Neural cell (in vitro differentiated cells): Measurements from ENCODE around the gene LNX2. TPM values are rescaled to one million over a fixed set of nuclear protein-coding genes. Genes with fewer than 3 reads are reported as not detected.

Experiments used
- H2AFZ ChIP-seq: fragments of 200-600, 300-800 bp; sonication (generic), shearing (Covaris generic); 2 replicates; pipeline ENCODE4 v1.6.0; 2014; ENCODE audit warnings: low read depth, mild to moderate bottlenecking, antibody characterized with exemption, low read length, moderate library complexity
- H3F3A ChIP-seq: fragments of 200-600 bp; shearing (Covaris generic); 2 replicates; pipeline ENCODE4 v1.6.1; 2016; ENCODE audit warnings: mild to moderate bottlenecking, moderate library complexity, mixed read lengths, antibody characterized with exemption, low read length; ENCODE audit not compliant: insufficient read depth, poor library complexity, severe bottlenecking
- H3K27ac ChIP-seq: fragments of 200-600, 300-800 bp; sonication (generic), shearing (Covaris generic); 2 replicates; pipeline ENCODE4 v1.5.1; 2014; ENCODE audit warnings: mild to moderate bottlenecking, low read length, moderate library complexity
- H3K27me3 ChIP-seq: fragments of 300-800, 200-600 bp; sonication (generic), shearing (Covaris generic); 2 replicates; pipeline ENCODE4 v1.6.0; 2014; ENCODE audit warnings: mild to moderate bottlenecking, low read depth, low read length, moderate library complexity; ENCODE audit not compliant: insufficient read depth
- H3K36me3 ChIP-seq: fragments of 300-800, 200-600 bp; sonication (generic), shearing (Covaris generic); 2 replicates; pipeline ENCODE4 v1.5.1; 2014; ENCODE audit warnings: mild to moderate bottlenecking, antibody characterized with exemption, low read length, moderate library complexity; ENCODE audit not compliant: insufficient read depth
- H3K4me2 ChIP-seq: fragments of 300-800, 200-600 bp; sonication (generic), shearing (Covaris generic); 2 replicates; pipeline ENCODE4 v1.6.0; 2014; ENCODE audit warnings: mild to moderate bottlenecking, low read length
- H3K4me3 ChIP-seq: fragments of 300-800, 200-600 bp; sonication (generic), shearing (Covaris generic); 2 replicates; pipeline ENCODE4 v1.5.1; 2014; ENCODE audit warnings: mild to moderate bottlenecking, low read length, moderate library complexity
- H3K79me2 ChIP-seq: fragments of 200-600 bp; shearing (Covaris generic); replicated peaks from 2 replicates; pipeline ENCODE4 v1.6.0; 2014; ENCODE audit warnings: mild to moderate bottlenecking, low read length, moderate library complexity; ENCODE audit not compliant: insufficient read depth
- H3K9ac ChIP-seq: fragments of 300-800, 200-600 bp; sonication (generic), shearing (Covaris generic); 2 replicates; pipeline ENCODE4 v1.6.1; 2016; ENCODE audit warnings: mild to moderate bottlenecking, low read length, mixed read lengths
- H3K9me2 ChIP-seq: fragments of 200-600 bp; shearing (Covaris generic); 2 replicates; pipeline ENCODE4 v1.6.1; 2016; ENCODE audit warnings: mild to moderate bottlenecking, low read length, mixed read lengths; ENCODE audit not compliant: insufficient read depth
- H3K9me3 ChIP-seq: fragments of 200-600, 300-800 bp; sonication (generic), shearing (Covaris generic); 2 replicates; pipeline ENCODE4 v1.6.1; 2016; ENCODE audit warnings: mild to moderate bottlenecking, mixed run types, low read length, moderate library complexity, mixed read lengths
- H4K20me1 ChIP-seq: fragments of 200-600 bp; shearing (Covaris generic); 2 replicates; pipeline ENCODE4 v1.6.1; 2016; ENCODE audit warnings: mild to moderate bottlenecking, mixed run types; ENCODE audit not compliant: insufficient read depth
- CTCF ChIP-seq: fragments of 450-650 bp; IDR thresholded peaks from 2 replicates; pipeline ENCODE4 v1.5.1; 2014; ENCODE audit warnings: antibody characterized with exemption, mild to moderate bottlenecking, moderate library complexity; ENCODE audit not compliant: poor library complexity, severe bottlenecking
- EP300 ChIP-seq: fragments of 450-650 bp; conservative IDR thresholded peaks from 2 replicates; pipeline ENCODE4 v1.6.1; 2014; ENCODE audit warnings: antibody characterized with exemption, mild to moderate bottlenecking, moderate library complexity; ENCODE audit not compliant: poor library complexity, severe bottlenecking
- EZH2 ChIP-seq: fragments of 200-600, 300-800 bp; shearing (Covaris generic), sonication (generic); IDR thresholded peaks from 2 replicates; pipeline ENCODE4 v1.6.1; 2014; ENCODE audit warnings: antibody characterized with exemption, low read length, borderline replicate concordance, mild to moderate bottlenecking; ENCODE audit not compliant: insufficient read depth, poor library complexity, severe bottlenecking
- MXI1 ChIP-seq: fragments of 450-650 bp; conservative IDR thresholded peaks from 2 replicates; pipeline ENCODE4 v1.6.1; 2014; ENCODE audit warnings: antibody characterized with exemption, mild to moderate bottlenecking; ENCODE audit not compliant: poor library complexity, severe bottlenecking
- POLR2AphosphoS5 ChIP-seq: IDR thresholded peaks from 2 replicates; pipeline ENCODE4 v1.6.1; 2012
- RAD21 ChIP-seq: fragments of 450-650 bp; conservative IDR thresholded peaks from 2 replicates; pipeline ENCODE4 v1.6.1; 2014; ENCODE audit warnings: antibody characterized with exemption, mild to moderate bottlenecking, moderate library complexity
- SMC3 ChIP-seq: fragments of 450-650 bp; conservative IDR thresholded peaks from 2 replicates; pipeline ENCODE4 v1.6.1; 2014; ENCODE audit warnings: antibody characterized with exemption, mild to moderate bottlenecking, moderate library complexity; ENCODE audit not compliant: poor library complexity
- TAF1 ChIP-seq: IDR thresholded peaks from 2 replicates; pipeline ENCODE4 v1.6.1; 2012; ENCODE audit warnings: low read depth
- polyA plus RNA-seq: library from polyadenylated mRNA; depleted of rRNA; stranded (reverse); fragments of >200 nt; gene quantifications from 2 replicates; pipeline ENCODE4 v1.2.3, GENCODE V29; 2014
- TF ChIP-seq, protein P1 (sequence below): IDR thresholded peaks from 2 replicates; pipeline ENCODE4 v1.6.1; 2012; ENCODE audit warnings: borderline replicate concordance

LNX2 gene
- polyA plus RNA-seq, 1 donor from 2014 or later: 4.2 TPM

DNA sequence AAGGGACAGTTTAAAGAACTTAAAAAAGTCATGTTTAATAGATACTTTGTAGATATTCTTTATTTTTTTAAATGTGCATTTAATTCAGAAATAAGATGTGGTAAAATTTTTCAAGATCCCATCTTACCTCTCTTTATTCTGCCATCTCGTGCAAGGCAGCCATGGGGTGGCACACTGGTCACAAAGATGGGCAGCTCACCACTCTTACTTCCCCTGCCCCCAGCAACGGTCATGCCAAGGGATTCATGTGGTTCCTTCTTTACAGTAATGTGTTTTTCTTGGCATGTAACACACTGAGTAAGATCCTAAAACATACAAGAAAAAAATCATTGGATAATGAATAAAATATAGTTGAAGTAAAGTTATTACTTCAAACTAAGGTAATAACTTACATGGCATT lies 64.2 kb downstream of the LNX2 start:
- Histone ChIP-seq H3K79me2 (no peaks in the 10 kb centered on the region), H3K9me2 (no peaks in the 10 kb centered on the region), H3K9ac (no peak overlapping the region), H4K20me1 (no peaks in the 10 kb centered on the region), H3K27ac (no peak overlapping the region), H3K9me3 (no peaks in the 10 kb centered on the region), H3K4me3 (no peak overlapping the region), H3F3A (no peaks in the 10 kb centered on the region), H3K27me3 (no peaks in the 10 kb centered on the region), H3K4me2 (no peak overlapping the region), H2AFZ (no peak overlapping the region), H3K36me3 (no peaks in the 10 kb centered on the region)
- TF ChIP-seq SMC3: no peak
- no peak for TF ChIP-seq CTCF
- no peak for TF ChIP-seq EZH2
- no peak for TF ChIP-seq TAF1
- no peak for TF ChIP-seq POLR2AphosphoS5
- TF ChIP-seq EP300: no peak
- TF ChIP-seq, protein P1, sequence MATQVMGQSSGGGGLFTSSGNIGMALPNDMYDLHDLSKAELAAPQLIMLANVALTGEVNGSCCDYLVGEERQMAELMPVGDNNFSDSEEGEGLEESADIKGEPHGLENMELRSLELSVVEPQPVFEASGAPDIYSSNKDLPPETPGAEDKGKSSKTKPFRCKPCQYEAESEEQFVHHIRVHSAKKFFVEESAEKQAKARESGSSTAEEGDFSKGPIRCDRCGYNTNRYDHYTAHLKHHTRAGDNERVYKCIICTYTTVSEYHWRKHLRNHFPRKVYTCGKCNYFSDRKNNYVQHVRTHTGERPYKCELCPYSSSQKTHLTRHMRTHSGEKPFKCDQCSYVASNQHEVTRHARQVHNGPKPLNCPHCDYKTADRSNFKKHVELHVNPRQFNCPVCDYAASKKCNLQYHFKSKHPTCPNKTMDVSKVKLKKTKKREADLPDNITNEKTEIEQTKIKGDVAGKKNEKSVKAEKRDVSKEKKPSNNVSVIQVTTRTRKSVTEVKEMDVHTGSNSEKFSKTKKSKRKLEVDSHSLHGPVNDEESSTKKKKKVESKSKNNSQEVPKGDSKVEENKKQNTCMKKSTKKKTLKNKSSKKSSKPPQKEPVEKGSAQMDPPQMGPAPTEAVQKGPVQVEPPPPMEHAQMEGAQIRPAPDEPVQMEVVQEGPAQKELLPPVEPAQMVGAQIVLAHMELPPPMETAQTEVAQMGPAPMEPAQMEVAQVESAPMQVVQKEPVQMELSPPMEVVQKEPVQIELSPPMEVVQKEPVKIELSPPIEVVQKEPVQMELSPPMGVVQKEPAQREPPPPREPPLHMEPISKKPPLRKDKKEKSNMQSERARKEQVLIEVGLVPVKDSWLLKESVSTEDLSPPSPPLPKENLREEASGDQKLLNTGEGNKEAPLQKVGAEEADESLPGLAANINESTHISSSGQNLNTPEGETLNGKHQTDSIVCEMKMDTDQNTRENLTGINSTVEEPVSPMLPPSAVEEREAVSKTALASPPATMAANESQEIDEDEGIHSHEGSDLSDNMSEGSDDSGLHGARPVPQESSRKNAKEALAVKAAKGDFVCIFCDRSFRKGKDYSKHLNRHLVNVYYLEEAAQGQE: no peak
- TF ChIP-seq RAD21: no peak
- TF ChIP-seq MXI1: no peak

GRCh38 chr13:27551562-27551961 lies 68.8 kb downstream of the LNX2 start:
- H3K9me3 ChIP-seq: no peaks in the 10 kb centered on the region
- H3K79me2 ChIP-seq: no peaks in the 10 kb centered on the region
- H3K4me3 ChIP-seq: no peak overlapping the region
- no peaks in the 10 kb centered on the region for H3F3A ChIP-seq
- no peaks in the 10 kb centered on the region for H3K9me2 ChIP-seq
- TF ChIP-seq CTCF (no peak), RAD21 (no peak), EP300 (no peak), EZH2 (no peak), POLR2AphosphoS5 (no peak), TAF1 (no peak), MXI1 (no peak), SMC3 (no peak)
- TF ChIP-seq, protein P1: no peak
- H4K20me1 ChIP-seq: no peaks in the 10 kb centered on the region
- H3K4me2 ChIP-seq: no peak overlapping the region
- no peak overlapping the region for H2AFZ ChIP-seq
- H3K27me3 ChIP-seq: no peaks in the 10 kb centered on the region
- no peaks in the 10 kb centered on the region for H3K36me3 ChIP-seq
- no peak overlapping the region for H3K27ac ChIP-seq
- no peak overlapping the region for H3K9ac ChIP-seq
